ENCODE data around the gene GIMAP8.

DNA sequence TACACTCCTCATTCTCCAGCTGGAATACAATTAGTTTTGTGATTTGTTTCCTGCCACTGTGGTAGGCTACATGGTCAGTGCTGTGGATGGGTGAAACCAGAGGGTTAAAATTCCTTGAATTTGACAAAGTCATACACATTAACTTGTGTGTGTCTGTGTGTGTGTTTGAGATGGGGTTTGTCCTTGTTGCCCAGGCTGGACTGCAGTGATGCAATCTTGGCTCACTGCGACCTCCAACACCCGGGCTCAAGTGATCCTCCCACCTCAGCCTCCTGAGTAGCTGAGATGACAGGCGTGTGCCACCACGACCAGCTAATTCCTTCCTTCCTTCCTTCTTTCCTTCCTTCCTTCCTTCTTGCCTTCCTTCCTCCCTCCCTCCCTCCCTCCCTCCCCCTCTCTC lies 24.8 kb upstream of the GIMAP8 start:
- TF ChIP-seq POLR2AphosphoS5 (IDR thresholded peaks at IDR 0.05) (no peak), CTCF (IDR thresholded peaks at IDR 0.05) (no peak)

Data from esophagus muscularis mucosa (tissue), 3 donors.